GM12878 (cell line): ENCODE data around the gene IFI30. TPM values are rescaled to one million over a fixed set of nuclear protein-coding genes. Genes with fewer than 3 reads are reported as not detected.

ENCODE experiments used
- ASH2L ChIP-seq: fragments of 300-600, 200-600 bp; sonication (generic); IDR thresholded peaks from 2 replicates; pipeline ENCODE4 v1.6.1; 2017; ENCODE audit warnings: low read depth, mild to moderate bottlenecking, borderline replicate concordance
- ATF7 ChIP-seq: fragments of 450-650 bp; IDR thresholded peaks from 2 replicates; pipeline ENCODE4 v1.6.1; 2016; ENCODE audit warnings: low read depth, mild to moderate bottlenecking
- BACH1 ChIP-seq: fragments of 450-650 bp; IDR thresholded peaks from 2 replicates; pipeline ENCODE4 v1.6.1; 2017; ENCODE audit warnings: mild to moderate bottlenecking, borderline replicate concordance
- BHLHE40 ChIP-seq, 2 experiments: fragments of 450-650 bp in 1 of 2; IDR thresholded peaks; 2 replicates each; pipeline ENCODE4 v1.6.1; 2011 to 2017; ENCODE audit warnings: low read depth in 2 of 2, borderline replicate concordance in 1 of 2, improper control_type of control experiment in 1 of 2, low read length in 1 of 2, mild to moderate bottlenecking in 1 of 2
- CBFB ChIP-seq: IDR thresholded peaks from 2 replicates; pipeline ENCODE4 v1.6.1; 2016; ENCODE audit warnings: antibody characterized with exemption, low read depth
- EED ChIP-seq: sonication (generic); IDR thresholded peaks from 2 replicates; pipeline ENCODE4 v1.6.1; 2016; ENCODE audit warnings: antibody characterized with exemption, low read depth
- EP300 ChIP-seq, 2 experiments: fragments of 150-350 bp in 1 of 2; IDR thresholded peaks; 2 replicates each; pipeline ENCODE4 v1.6.1; 2011 to 2012; ENCODE audit warnings: low read depth in 2 of 2, low read length in 2 of 2, borderline replicate concordance in 1 of 2, improper control_type of control experiment in 1 of 2, inconsistent platforms in 1 of 2; ENCODE audit not compliant: control insufficient read depth in 1 of 2
- JUND ChIP-seq: IDR thresholded peaks from 2 replicates; pipeline ENCODE4 v1.6.1; 2012; ENCODE audit warnings: low read depth, mild to moderate bottlenecking, low read length, improper control_type of control experiment, moderate library complexity
- KAT2A ChIP-seq: conservative IDR thresholded peaks from 2 replicates; pipeline ENCODE4 v1.6.1; 2011; ENCODE audit warnings: low read depth, low read length; ENCODE audit not compliant: control insufficient read depth
- MEF2A ChIP-seq: IDR thresholded peaks from 2 replicates; pipeline ENCODE4 v1.6.1; 2011; ENCODE audit warnings: low read depth, mild to moderate bottlenecking, low read length, moderate library complexity; ENCODE audit not compliant: insufficient read depth
- MTA3 ChIP-seq: IDR thresholded peaks from 2 replicates; pipeline ENCODE4 v1.6.1; 2012; ENCODE audit warnings: low read length, inconsistent platforms, borderline replicate concordance
- NFXL1 ChIP-seq: fragments of 450-650 bp; IDR thresholded peaks from 2 replicates; pipeline ENCODE4 v1.6.1; 2017; ENCODE audit warnings: antibody characterized with exemption, mild to moderate bottlenecking, borderline replicate concordance
- NR2F1 ChIP-seq: fragments of 450-650 bp; conservative IDR thresholded peaks from 2 replicates; pipeline ENCODE4 v1.6.1; 2017; ENCODE audit warnings: mild to moderate bottlenecking
- STAT3 ChIP-seq: IDR thresholded peaks from 2 replicates; pipeline ENCODE4 v1.6.1; 2011; ENCODE audit warnings: low read depth, low read length, improper control_type of control experiment
- TAF1 ChIP-seq: IDR thresholded peaks from 2 replicates; pipeline ENCODE4 v1.6.1; 2011; ENCODE audit warnings: mild to moderate bottlenecking, low read depth, low read length, borderline replicate concordance
- WRNIP1 ChIP-seq: IDR thresholded peaks from 2 replicates; pipeline ENCODE4 v1.6.1; 2011; ENCODE audit warnings: low read depth, low read length, improper control_type of control experiment, borderline replicate concordance
- YBX1 ChIP-seq: fragments of 450-650 bp; IDR thresholded peaks from 2 replicates; pipeline ENCODE4 v1.6.1; 2016; ENCODE audit warnings: antibody characterized with exemption
- ZNF207 ChIP-seq: fragments of 450-650 bp; IDR thresholded peaks from 2 replicates; pipeline ENCODE4 v1.6.1; 2014; ENCODE audit warnings: antibody characterized with exemption, mild to moderate bottlenecking, borderline replicate concordance
- ZNF384 ChIP-seq: IDR thresholded peaks from 2 replicates; pipeline ENCODE4 v1.6.1; 2012; ENCODE audit warnings: low read depth, mild to moderate bottlenecking, low read length, improper control_type of control experiment, borderline replicate concordance
- polyA plus RNA-seq, 11 experiments: library from polyadenylated mRNA; depleted of rRNA in 4 of 11; unstranded in 6 of 11; stranded (reverse) in 5 of 11; fragments of >200 nt; fragmentation: Nextera tagmentation in 4 of 11; fragmentation: Illumina TruSeq in 1 of 11; extraction: Ambion mirVana in 4 of 11; extraction: Trizol in 1 of 11; gene quantifications; 1 replicate in 1 of 11; 2 replicates in 10 of 11; pipeline versions ENCODE4 v1.2.1 to v1.2.3, GENCODE V29; 2011 to 2016; ENCODE audit warnings: inconsistent platforms in 2 of 11, missing spikeins in 2 of 11, low read depth in 1 of 11
- total RNA-seq, 4 experiments: library from RNA; depleted of rRNA in 3 of 4; stranded (reverse); fragments of >200 nt in 3 of 4; fragmentation: Illumina TruSeq in 1 of 4; extraction: Trizol in 1 of 4; gene quantifications; 2 replicates each; pipeline versions ENCODE4 v1.2.1 to v1.2.3, GENCODE V29; 2013 to 2021
- TF ChIP-seq, protein P1 (sequence below): fragments of 450-650 bp; formaldehyde crosslinking; IDR thresholded peaks from 2 replicates; pipeline ENCODE4 v1.4.0; 2022; ENCODE audit warnings: mild to moderate bottlenecking, moderate library complexity
- TF ChIP-seq, protein P2 (sequence below): IDR thresholded peaks from 2 replicates; pipeline ENCODE4 v1.6.1; 2012; ENCODE audit warnings: mild to moderate bottlenecking, low read depth, low read length
- TF ChIP-seq, protein P3 (sequence below): fragments of 450-650 bp; IDR thresholded peaks from 2 replicates; pipeline ENCODE4 v1.6.1; 2016; ENCODE audit warnings: mild to moderate bottlenecking

The IFI30 gene
- total and polyA plus RNA-seq, 10 of the 15 experiments (the other 5 are each of a cell fraction or from before 2014, with no cell fraction given), result 221 to 1,112 (median 451) TPM

DNA sequence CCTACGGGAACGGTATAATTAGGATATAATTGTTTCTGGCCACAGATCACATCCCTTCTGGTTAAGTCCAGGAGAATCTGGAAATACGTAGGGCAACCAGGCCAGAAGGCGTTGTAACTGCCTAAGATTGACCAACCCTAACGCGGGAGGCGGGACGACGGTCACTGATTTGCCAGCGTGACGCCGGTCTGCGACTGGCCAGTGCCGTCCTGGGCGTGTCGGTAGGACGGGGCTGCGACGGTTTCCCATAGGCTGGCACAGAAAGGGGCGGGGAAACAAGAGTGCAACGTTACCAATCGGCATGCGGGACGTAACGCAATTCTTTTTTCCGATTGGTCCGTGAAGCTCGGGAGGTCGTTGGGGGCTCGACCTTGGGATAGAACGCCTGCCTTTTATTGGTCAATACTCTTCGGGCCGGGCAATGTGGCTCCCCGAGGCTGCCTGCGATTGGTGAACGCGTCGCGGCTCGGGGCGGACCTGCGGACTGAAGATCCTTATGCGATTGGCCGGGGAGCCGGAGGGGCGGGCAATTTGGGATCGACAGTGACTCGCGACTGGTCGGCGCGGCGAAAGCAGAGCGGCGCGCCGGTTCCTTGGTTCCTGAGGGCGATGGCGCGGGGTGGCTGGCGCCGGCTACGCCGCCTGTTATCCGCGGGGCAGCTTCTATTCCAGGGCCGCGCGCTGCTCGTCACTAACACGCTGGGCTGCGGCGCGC is 19.2 kb downstream of the IFI30 start, which contains the start of gene MPV17L2 (continued):
- TF ChIP-seq YBX1 (no peak), EED (no peak), STAT3 (no peak), CBFB (no peak; the same call in 1 of the 2 replicates), EP300 (IDR thresholded peaks at IDR 0.05; ENCODE audit: borderline replicate concordance in 1 of 2, control insufficient read depth in 1 of 2, low read depth in 2 of 2, low read length in 2 of 2) (0 out of 4 replicates have a peak, but pooled peaks of 1 of the 2 experiments have one; percentile 8), ZNF384 (no peak), TAF1 (peak; percentile 52; the same call in 1 of the 2 replicates), MTA3 (no peak), MEF2A (no peak), ZNF207 (peak; percentile 61; the same call in 1 of the 2 replicates), NR2F1 (peak; percentile 100), BACH1 (peak; percentile 60), JUND (no peak), ATF7 (0 out of 2 replicates have a peak, but pooled peaks have one; percentile 25), WRNIP1 (no peak), NFXL1 (no peak), KAT2A (no peak), BHLHE40 (IDR thresholded peaks at IDR 0.05; ENCODE audit: borderline replicate concordance in 1 of 2, low read depth in 2 of 2, low read length in 1 of 2) (peak in 1 of 2 experiments; percentile 18; a peak in 2 of 4 replicates), ASH2L (no peak)
- TF ChIP-seq, protein P1, sequence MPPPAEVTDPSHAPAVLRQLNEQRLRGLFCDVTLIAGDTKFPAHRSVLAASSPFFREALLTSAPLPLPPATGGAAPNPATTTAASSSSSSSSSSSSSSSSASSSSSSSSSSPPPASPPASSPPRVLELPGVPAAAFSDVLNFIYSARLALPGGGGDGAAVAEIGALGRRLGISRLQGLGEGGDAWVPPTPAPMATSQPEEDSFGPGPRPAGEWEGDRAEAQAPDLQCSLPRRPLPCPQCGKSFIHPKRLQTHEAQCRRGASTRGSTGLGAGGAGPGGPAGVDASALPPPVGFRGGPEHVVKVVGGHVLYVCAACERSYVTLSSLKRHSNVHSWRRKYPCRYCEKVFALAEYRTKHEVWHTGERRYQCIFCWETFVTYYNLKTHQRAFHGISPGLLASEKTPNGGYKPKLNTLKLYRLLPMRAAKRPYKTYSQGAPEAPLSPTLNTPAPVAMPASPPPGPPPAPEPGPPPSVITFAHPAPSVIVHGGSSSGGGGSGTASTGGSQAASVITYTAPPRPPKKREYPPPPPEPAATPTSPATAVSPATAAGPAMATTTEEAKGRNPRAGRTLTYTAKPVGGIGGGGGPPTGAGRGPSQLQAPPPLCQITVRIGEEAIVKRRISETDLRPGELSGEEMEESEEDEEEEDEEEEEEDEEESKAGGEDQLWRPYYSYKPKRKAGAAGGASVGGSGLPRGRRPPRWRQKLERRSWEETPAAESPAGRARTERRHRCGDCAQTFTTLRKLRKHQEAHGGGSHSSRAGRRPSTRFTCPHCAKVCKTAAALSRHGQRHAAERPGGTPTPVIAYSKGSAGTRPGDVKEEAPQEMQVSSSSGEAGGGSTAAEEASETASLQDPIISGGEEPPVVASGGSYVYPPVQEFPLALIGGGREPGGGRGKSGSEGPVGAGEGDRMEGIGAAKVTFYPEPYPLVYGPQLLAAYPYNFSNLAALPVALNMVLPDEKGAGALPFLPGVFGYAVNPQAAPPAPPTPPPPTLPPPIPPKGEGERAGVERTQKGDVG (CRISPR knock-in tag), result no peak
- TF ChIP-seq, protein P2, sequence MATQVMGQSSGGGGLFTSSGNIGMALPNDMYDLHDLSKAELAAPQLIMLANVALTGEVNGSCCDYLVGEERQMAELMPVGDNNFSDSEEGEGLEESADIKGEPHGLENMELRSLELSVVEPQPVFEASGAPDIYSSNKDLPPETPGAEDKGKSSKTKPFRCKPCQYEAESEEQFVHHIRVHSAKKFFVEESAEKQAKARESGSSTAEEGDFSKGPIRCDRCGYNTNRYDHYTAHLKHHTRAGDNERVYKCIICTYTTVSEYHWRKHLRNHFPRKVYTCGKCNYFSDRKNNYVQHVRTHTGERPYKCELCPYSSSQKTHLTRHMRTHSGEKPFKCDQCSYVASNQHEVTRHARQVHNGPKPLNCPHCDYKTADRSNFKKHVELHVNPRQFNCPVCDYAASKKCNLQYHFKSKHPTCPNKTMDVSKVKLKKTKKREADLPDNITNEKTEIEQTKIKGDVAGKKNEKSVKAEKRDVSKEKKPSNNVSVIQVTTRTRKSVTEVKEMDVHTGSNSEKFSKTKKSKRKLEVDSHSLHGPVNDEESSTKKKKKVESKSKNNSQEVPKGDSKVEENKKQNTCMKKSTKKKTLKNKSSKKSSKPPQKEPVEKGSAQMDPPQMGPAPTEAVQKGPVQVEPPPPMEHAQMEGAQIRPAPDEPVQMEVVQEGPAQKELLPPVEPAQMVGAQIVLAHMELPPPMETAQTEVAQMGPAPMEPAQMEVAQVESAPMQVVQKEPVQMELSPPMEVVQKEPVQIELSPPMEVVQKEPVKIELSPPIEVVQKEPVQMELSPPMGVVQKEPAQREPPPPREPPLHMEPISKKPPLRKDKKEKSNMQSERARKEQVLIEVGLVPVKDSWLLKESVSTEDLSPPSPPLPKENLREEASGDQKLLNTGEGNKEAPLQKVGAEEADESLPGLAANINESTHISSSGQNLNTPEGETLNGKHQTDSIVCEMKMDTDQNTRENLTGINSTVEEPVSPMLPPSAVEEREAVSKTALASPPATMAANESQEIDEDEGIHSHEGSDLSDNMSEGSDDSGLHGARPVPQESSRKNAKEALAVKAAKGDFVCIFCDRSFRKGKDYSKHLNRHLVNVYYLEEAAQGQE, result no peak
- TF ChIP-seq, protein P3, sequence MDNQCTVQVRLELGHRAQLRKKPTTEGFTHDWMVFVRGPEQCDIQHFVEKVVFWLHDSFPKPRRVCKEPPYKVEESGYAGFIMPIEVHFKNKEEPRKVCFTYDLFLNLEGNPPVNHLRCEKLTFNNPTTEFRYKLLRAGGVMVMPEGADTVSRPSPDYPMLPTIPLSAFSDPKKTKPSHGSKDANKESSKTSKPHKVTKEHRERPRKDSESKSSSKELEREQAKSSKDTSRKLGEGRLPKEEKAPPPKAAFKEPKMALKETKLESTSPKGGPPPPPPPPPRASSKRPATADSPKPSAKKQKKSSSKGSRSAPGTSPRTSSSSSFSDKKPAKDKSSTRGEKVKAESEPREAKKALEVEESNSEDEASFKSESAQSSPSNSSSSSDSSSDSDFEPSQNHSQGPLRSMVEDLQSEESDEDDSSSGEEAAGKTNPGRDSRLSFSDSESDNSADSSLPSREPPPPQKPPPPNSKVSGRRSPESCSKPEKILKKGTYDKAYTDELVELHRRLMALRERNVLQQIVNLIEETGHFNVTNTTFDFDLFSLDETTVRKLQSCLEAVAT, result no peak; the same call in 1 of the 2 replicates
